ENCODE measurements around the gene COMMD7.

The COMMD7 gene

GRCh38 chr20:32652739-32653526 is 90.3 kb downstream of the COMMD7 start:
- peak in 54 of 56 donors; percentile 14 to 91 (median 72) for DNase-seq
